HUES6 (cell line): Measurements from ENCODE around the gene FRRS1.

Experiments used
- H3K27ac ChIP-seq: 2 replicates; pipeline ENCODE4 v1.7.0; 2013; ENCODE audit warnings: low read depth, mild to moderate bottlenecking, low read length, inconsistent platforms
- H3K27me3 ChIP-seq: 2 replicates; pipeline ENCODE4 v1.6.1; 2013; ENCODE audit warnings: low read length; ENCODE audit not compliant: control insufficient read depth, insufficient read depth
- H3K36me3 ChIP-seq: 2 replicates; pipeline ENCODE4 v1.6.1; 2013; ENCODE audit warnings: low read length; ENCODE audit not compliant: control insufficient read depth, insufficient read depth
- H3K4me1 ChIP-seq: 2 replicates; pipeline ENCODE4 v1.6.1; 2013; ENCODE audit warnings: low read length; ENCODE audit not compliant: control insufficient read depth, insufficient read depth
- H3K4me3 ChIP-seq: 2 replicates; pipeline ENCODE4 v1.5.1; 2013; ENCODE audit warnings: low read depth, low read length
- H3K9ac ChIP-seq: one replicate; pipeline ENCODE4 v1.6.1; 2013; ENCODE audit warnings: mild to moderate bottlenecking, low read length
- H3K9me3 ChIP-seq: 2 replicates; pipeline ENCODE4 v1.6.1; 2013; ENCODE audit warnings: low read depth, low read length; ENCODE audit not compliant: control insufficient read depth, insufficient read depth

The FRRS1 gene

DNA sequence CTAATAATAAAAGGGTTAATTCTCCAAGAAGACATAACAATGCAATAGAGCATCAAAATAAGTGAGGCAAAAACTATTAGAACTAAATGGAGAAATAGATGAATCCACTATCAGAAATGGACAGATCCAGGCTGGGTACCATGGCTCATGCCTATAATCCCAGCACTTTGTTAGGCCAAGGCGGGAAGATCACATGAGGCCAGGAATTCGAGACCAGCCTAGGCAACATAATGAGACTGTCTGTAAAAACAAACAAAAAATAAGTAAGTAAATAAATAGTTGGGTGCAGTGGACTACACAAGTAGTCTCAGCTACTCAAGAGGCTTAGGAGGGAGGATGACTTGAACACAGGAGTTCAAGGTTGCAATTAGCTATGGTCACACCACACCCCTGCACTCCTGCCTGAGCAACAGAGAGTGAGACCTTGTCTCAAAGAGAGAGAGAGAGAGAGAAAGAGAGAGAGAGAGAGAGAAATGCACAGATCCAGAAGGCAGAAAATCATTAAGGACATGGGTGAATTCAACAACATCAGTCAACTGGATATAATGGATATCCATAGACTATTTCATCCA, 12.3 kb downstream of the FRRS1 start:
- H3K9me3 ChIP-seq: peaks cover 5% of the 10 kb centered on the region; the same call in 1 of the 2 replicates
- H3K9ac ChIP-seq: no peak overlapping the region
- no peak overlapping the region for H3K27ac ChIP-seq
- H3K27me3 ChIP-seq: no peaks in the 10 kb centered on the region
- no peaks in the 10 kb centered on the region for H3K36me3 ChIP-seq
- peaks cover 3% of the 10 kb centered on the region; the same call in 1 of the 2 replicates for H3K4me1 ChIP-seq
- H3K4me3 ChIP-seq: no peak overlapping the region

DNA sequence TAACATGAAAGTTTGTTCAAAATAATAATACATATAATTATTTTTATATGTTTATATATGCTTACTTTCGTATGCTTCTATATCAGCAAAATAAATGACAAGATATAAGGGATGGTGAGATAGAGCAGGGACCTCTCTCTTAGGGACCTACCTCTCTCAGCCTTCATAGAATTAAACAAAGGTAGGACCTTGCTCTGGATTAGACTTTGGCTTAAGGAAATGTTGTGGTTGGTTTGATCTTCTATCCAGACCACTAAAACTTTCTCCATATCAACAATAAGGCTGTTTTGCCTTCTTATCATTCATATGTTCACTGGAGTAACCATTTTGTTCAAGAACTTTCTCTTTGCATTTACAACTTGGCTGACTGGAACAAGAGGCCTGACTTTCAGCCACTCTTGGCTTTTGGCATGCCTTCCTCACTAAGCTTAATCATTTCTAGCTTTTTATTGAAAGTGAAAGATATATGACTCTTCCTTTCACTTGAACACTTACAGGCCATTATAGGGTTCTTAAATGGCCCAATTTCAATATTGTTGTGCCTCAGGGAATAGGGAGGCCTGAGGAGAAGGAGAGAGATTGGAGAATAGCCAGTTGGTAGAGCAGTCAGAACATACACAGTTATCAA, 14.4 kb downstream of the FRRS1 start:
- H3K9me3 ChIP-seq: no peaks in the 10 kb centered on the region
- H3K27ac ChIP-seq: no peak overlapping the region
- no peaks in the 10 kb centered on the region for H3K36me3 ChIP-seq
- no peaks in the 10 kb centered on the region for H3K4me1 ChIP-seq
- H3K9ac ChIP-seq: no peak overlapping the region
- H3K4me3 ChIP-seq: no peak overlapping the region
- no peaks in the 10 kb centered on the region for H3K27me3 ChIP-seq

DNA sequence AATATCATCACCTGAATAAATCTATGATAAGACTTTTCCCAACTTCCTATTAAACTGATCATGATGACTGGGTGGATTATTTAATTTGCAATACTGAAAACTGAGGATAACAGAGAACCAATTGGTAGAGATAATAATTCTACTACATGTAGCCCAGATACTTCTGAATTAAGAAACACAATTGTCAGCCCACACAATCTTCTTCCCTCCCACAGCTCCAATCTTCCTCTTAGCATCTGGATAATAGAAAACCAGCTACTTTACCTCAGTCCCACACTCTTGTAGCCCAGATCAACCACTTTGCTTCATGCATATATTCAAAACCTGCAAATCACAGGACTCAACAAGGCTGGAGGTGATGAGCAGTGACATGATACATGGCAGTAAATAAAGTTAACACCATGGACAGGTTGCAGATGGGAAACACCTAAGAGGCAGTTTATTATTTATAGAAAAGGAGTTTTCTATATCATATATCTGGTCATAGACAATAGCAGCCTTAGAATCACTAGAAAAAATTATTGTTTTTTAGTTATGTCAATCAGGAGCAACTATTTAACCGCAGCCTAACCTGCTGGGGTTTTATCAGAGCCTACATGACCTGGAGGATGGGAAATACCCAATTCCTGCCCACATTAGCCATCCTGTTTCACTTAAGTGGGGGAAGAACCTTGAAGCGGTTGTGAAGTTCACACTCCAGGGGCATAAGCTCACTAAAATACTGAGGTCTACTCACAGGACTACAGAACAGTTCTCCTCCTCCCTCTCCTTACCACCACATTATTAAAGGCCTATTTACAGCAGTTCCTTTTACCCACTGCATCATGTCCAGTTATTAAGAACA, 16.7 kb downstream of the FRRS1 start:
- H3K36me3 ChIP-seq: no peaks in the 10 kb centered on the region
- no peak overlapping the region for H3K27ac ChIP-seq
- no peak overlapping the region for H3K4me3 ChIP-seq
- H3K4me1 ChIP-seq: no peaks in the 10 kb centered on the region; the same call in 1 of the 2 replicates
- no peaks in the 10 kb centered on the region for H3K27me3 ChIP-seq
- H3K9me3 ChIP-seq: no peaks in the 10 kb centered on the region
- H3K9ac ChIP-seq: no peak overlapping the region

DNA sequence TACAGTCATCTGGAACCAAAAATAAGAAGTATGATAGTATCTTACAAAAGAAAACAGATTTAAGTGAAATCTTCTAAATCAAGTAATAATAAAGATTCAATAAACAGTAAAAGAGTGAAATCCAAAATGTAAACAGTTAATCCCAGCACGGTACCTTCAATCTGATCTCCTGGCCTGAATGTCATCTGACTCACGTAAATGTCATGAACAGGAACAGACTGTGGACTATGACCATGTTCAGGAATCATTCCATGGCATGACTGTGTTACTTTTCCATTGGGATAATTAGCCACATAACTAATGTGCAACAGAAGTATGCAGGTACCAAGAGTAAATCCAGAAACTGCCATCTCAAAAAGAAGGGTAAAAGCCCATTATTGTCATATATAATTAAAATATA, 18.0 kb downstream of the FRRS1 start:
- Histone ChIP-seq H3K27ac (no peak overlapping the region), H3K4me3 (no peak overlapping the region), H3K36me3 (no peaks in the 10 kb centered on the region)

DNA sequence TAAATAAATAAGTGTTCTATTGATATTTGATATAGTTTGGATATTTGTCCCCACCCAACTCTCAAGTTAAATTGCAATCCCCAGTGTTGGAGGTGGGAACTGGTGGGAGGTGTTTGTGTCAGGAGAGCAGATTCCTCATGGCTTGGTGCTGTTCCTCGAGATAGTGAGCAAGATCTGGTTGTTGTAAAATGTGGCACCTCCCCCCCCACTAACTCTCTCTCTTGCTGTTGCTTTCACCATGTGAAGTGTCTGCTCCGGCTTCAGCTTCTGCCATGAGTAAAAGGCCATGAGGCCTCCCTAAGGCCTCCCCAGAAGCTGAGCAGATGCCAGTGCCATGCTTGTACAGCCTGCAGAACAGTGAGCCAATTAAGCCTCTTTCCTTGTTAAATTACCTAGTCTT, 20.8 kb downstream of the FRRS1 start:
- Histone ChIP-seq H3K9ac (no peak overlapping the region), H3K4me1 (no peaks in the 10 kb centered on the region; the same call in 1 of the 2 replicates), H3K27ac (no peak overlapping the region), H3K4me3 (no peak overlapping the region), H3K27me3 (no peaks in the 10 kb centered on the region), H3K9me3 (no peaks in the 10 kb centered on the region), H3K36me3 (no peaks in the 10 kb centered on the region)

More for the DNA sequence above, 18.0 kb downstream of the FRRS1 start:
- no peaks in the 10 kb centered on the region for H3K27me3 ChIP-seq
- H3K9ac ChIP-seq: no peak overlapping the region
- H3K4me1 ChIP-seq: no peaks in the 10 kb centered on the region; the same call in 1 of the 2 replicates
- H3K9me3 ChIP-seq: no peaks in the 10 kb centered on the region

DNA sequence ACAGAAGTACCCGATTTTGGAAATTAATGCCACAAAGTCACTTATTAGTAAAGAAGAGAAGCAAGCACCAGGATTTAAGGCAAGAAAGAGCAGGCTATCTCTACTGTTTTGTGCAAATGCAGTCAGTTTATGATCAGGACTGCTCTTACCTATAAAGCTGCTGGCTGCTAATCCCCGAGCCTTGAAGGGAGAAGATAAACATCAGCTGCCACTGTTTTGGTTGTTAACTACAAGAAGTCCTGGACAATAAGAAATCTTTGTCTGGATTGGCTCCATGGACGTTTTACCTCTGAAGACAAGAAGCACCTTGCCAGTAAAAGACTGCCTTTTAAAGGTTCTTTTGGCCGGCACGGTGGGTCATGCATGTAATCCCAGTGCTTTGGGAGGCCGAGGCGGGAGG, 21.4 kb downstream of the FRRS1 start:
- Histone ChIP-seq H3K9me3 (no peaks in the 10 kb centered on the region), H3K4me1 (no peaks in the 10 kb centered on the region; the same call in 1 of the 2 replicates), H3K36me3 (peaks cover 2% of the 10 kb centered on the region; the same call in 1 of the 2 replicates), H3K4me3 (no peak overlapping the region), H3K9ac (no peak overlapping the region), H3K27me3 (no peaks in the 10 kb centered on the region), H3K27ac (no peak overlapping the region)

DNA sequence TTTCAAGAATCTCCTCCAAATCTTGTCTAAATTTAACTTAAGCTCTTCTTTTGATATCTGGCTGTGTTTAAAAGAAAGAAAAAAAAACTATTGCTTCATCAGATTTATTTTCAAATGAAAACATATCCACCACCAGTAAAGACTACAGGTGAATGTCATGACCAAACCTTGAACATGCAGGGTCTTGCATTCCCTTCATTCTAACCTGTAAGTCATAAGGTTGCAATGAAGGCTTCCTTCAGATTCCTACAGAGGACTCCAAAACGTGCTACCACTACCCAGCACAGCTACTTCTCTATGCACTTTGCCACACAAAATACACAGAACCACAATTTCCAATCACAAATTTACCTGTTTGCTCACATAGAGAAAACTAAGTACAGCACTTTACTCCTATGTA, 26.3 kb downstream of the FRRS1 start:
- Histone ChIP-seq H3K27me3 (no peaks in the 10 kb centered on the region), H3K9me3 (no peaks in the 10 kb centered on the region), H3K9ac (no peak overlapping the region), H3K4me1 (no peaks in the 10 kb centered on the region), H3K36me3 (peaks cover 4% of the 10 kb centered on the region; the same call in 1 of the 2 replicates), H3K4me3 (no peak overlapping the region), H3K27ac (no peak overlapping the region)

DNA sequence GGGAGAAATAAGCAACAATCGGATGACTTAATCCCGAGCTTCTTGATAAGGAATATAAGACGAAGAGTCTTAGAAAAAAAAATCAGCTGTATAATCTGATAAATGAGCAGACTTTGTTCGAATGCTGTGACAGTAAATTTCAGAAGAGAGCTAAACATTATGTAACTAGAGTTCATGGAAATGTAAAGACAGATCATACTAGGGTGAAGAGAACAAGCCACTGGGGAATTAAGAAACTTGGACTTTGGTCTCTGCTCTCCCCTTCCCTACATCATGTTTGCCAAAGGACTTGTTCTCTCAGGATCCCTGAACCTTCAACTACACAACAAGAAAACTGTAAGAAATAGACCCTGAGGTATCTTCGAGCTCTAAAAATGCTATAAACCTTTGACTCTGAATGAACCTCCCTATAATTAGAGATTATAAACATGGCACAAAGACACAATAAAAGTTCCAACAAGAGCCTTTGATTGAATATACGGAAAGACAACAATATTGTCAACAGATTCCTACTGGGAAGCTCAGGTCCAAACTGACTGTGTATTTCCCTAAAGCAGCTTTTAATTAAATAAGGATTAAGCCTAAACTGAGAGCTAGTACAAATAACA, 27.5 kb downstream of the FRRS1 start:
- no peak overlapping the region for H3K4me3 ChIP-seq
- no peak overlapping the region for H3K9ac ChIP-seq
- H3K4me1 ChIP-seq: no peaks in the 10 kb centered on the region
- no peaks in the 10 kb centered on the region for H3K9me3 ChIP-seq
- no peak overlapping the region for H3K27ac ChIP-seq
- H3K27me3 ChIP-seq: no peaks in the 10 kb centered on the region
- peaks cover 4% of the 10 kb centered on the region; the same call in 1 of the 2 replicates for H3K36me3 ChIP-seq

DNA sequence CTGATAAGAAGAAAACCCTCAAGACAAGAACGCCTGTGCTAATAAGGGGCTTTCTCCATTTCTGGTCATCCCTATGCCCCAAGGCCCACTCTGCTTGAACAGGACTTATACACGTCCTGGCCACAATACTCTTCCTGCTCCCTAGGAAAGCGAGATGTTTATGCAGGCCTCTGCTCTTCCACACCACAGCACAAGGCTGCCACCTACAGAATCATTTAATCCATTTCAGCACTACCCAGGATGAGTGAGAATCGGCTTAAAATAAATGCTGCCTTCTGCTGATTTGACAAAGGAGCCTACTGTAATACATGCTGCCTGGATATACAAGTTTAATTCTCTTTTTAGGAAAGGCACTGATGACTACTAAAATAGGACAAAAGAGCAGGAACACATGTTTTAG, 29.4 kb downstream of the FRRS1 start:
- Histone ChIP-seq H3K9ac (no peak overlapping the region), H3K27ac (no peak overlapping the region), H3K4me3 (no peak overlapping the region), H3K4me1 (no peaks in the 10 kb centered on the region), H3K27me3 (no peaks in the 10 kb centered on the region), H3K36me3 (peaks cover 4% of the 10 kb centered on the region; the same call in 1 of the 2 replicates), H3K9me3 (no peaks in the 10 kb centered on the region)

DNA sequence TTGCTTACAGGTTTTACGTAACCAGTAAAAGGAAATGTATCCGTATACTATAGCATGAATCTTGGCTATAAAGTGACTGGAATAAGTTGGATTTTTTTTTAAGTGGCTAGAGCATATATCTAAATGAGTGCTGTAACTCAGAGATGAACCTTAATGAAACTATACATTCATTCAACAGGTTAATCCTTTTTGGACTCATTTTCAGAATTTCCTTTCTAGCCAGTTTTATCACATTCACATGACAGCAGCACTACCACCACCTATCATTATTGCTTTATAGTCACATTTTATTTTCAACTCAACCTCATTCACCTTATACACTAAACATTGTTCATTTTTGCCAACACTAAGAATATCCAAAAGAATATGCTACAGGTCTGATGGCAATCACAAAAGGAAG, 30.6 kb downstream of the FRRS1 start:
- Histone ChIP-seq H3K4me1 (no peaks in the 10 kb centered on the region), H3K27me3 (no peaks in the 10 kb centered on the region), H3K9ac (no peak overlapping the region), H3K36me3 (peaks cover 4% of the 10 kb centered on the region; the same call in 1 of the 2 replicates), H3K4me3 (no peak overlapping the region), H3K9me3 (no peaks in the 10 kb centered on the region), H3K27ac (no peak overlapping the region)
